Limb (tissue), 2 donors: ENCODE results near the gene CEP85L.

Experiments
- DNase-seq, 2 donors: peaks; one replicate each; pipeline ENCODE4 v3.0.0-alpha.2; 2016; ENCODE audit errors: extremely low spot score in 2 of 2

CEP85L gene

GRCh38 chr6:118580585-118581419 is 70.6 kb downstream of the CEP85L start:
- DNase-seq: peak in 1 of 2 donors; percentile 48

- no peak for DNase-seq
Observed at GRCh38 chr6:118579786-118580185, 71.6 kb downstream of the CEP85L start.

GRCh38 chr6:118578617-118579016 is 72.8 kb downstream of the CEP85L start:
- DNase-seq: no peak

GRCh38 chr6:118577972-118578371 is 73.4 kb downstream of the CEP85L start:
- no peak for DNase-seq

- DNase-seq: no peak
Observed at GRCh38 chr6:118574051-118574865, 77.1 kb downstream of the CEP85L start.

GRCh38 chr6:118571121-118571520 is 80.3 kb downstream of the CEP85L start:
- DNase-seq: no peak

GRCh38 chr6:118569498-118569897 is 81.9 kb downstream of the CEP85L start:
- DNase-seq: no peak

GRCh38 chr6:118567974-118568373 is 83.4 kb downstream of the CEP85L start:
- no peak for DNase-seq

GRCh38 chr6:118565311-118565960 is 86.0 kb downstream of the CEP85L start:
- peak in 1 of 2 donors; percentile 36 for DNase-seq

- no peak for DNase-seq
Observed at GRCh38 chr6:118562959-118563358, 88.4 kb downstream of the CEP85L start.

GRCh38 chr6:118562248-118562647 is 89.1 kb downstream of the CEP85L start:
- no peak for DNase-seq

- no peak for DNase-seq
Observed at GRCh38 chr6:118559659-118560058, 91.7 kb downstream of the CEP85L start.

- DNase-seq: no peak
Observed at GRCh38 chr6:118558464-118559217, 92.8 kb downstream of the CEP85L start.

GRCh38 chr6:118554698-118555097 is 96.7 kb downstream of the CEP85L start:
- no peak for DNase-seq

GRCh38 chr6:118553132-118553531 is 98.3 kb downstream of the CEP85L start:
- DNase-seq: no peak

GRCh38 chr6:118551063-118552053 is 100.0 kb downstream of the CEP85L start:
- DNase-seq: peak in 1 of 2 donors; percentile 69

GRCh38 chr6:118548613-118549012 is 102.8 kb downstream of the CEP85L start:
- no peak for DNase-seq

GRCh38 chr6:118548136-118548535 is 103.3 kb downstream of the CEP85L start, which contains the start of gene PLN:
PLN (plus strand) TSS chr6:118548296; CDS start chr6:118558922, 10,626 bp downstream.
- DNase-seq: no peak

GRCh38 chr6:118546880-118547218 is 104.5 kb downstream of the CEP85L start:
- DNase-seq: no peak
